Uterus (tissue), 4 donors: ENCODE data around the gene C6orf89. TPM values are rescaled to one million over a fixed set of nuclear protein-coding genes. Genes with fewer than 3 reads are reported as not detected.

Experiments used
- DNase-seq, 2 donors: peaks; one replicate each; pipeline ENCODE4 v3.0.0-alpha.2; 2019 to 2020
- H3K27ac ChIP-seq, 2 donors: fragments of 200-600 bp; sonication (generic); 1 replicate in 1 of 2; 2 replicates in 1 of 2; pipeline ENCODE4 v1.5.1; 2016 to 2018
- H3K27me3 ChIP-seq, 2 donors: fragments of 200-600 bp; sonication (generic); one replicate each; pipeline ENCODE4 v1.5.1; 2018 to 2019; ENCODE audit warnings: control low read depth in 1 of 2
- H3K36me3 ChIP-seq, 2 donors: fragments of 200-600 bp; sonication (generic); one replicate each; pipeline ENCODE4 v1.5.1; 2019; ENCODE audit warnings: control low read depth in 1 of 2
- H3K4me1 ChIP-seq, 2 donors: fragments of 200-600 bp; sonication (generic); one replicate each; pipeline ENCODE4 v1.5.1; 2018 to 2019; ENCODE audit warnings: control low read depth in 1 of 2
- H3K4me3 ChIP-seq, 2 donors: fragments of 200-600 bp; sonication (generic); 1 replicate in 1 of 2; 2 replicates in 1 of 2; pipeline ENCODE4 v1.5.1; 2018 to 2019; ENCODE audit warnings: mild to moderate bottlenecking in 1 of 2
- H3K9me3 ChIP-seq, 2 donors: fragments of 200-600 bp; sonication (generic); one replicate each; pipeline ENCODE4 v1.5.1; 2019; ENCODE audit warnings: control low read depth in 1 of 2
- POLR2A ChIP-seq, 2 donors: fragments of 450-650 bp; IDR thresholded peaks; one replicate each; pipeline ENCODE4 v1.6.1; 2016; ENCODE audit warnings: antibody characterized with exemption in 2 of 2, mild to moderate bottlenecking in 1 of 2, moderate library complexity in 1 of 2
- intact Hi-C: fragments of 100-400 bp; cut with DNase I; formaldehyde crosslinking; loops from one replicate; pipeline ENCODE4 v1.15.1; 2023; ENCODE audit warnings: low total_unique reads
- total RNA-seq, 4 donors: library from RNA; depleted of rRNA in 3 of 4; stranded (reverse); fragments of >200 nt in 3 of 4; gene quantifications; one replicate each; pipeline versions ENCODE4 v1.1.0 to v1.2.4, GENCODE V29; 2014 to 2023
- TF ChIP-seq, protein P1 (sequence below), 4 experiments: fragments of 200-600 bp in 2 of 4; fragments of 450-650 bp in 2 of 4; sonication (generic) in 2 of 4; IDR thresholded peaks; one replicate each; pipeline ENCODE4 v1.5.1; 2016 to 2019; ENCODE audit warnings: antibody characterized with exemption in 4 of 4, mild to moderate bottlenecking in 2 of 4, moderate library complexity in 1 of 4
- donor health status: DM: yes; HTN: yes; CAD: no.

The C6orf89 gene
- total RNA-seq, 4 donors from 2014 or later = 21.3 to 67.9 (median 42.6) TPM

- TF ChIP-seq, protein P1, sequence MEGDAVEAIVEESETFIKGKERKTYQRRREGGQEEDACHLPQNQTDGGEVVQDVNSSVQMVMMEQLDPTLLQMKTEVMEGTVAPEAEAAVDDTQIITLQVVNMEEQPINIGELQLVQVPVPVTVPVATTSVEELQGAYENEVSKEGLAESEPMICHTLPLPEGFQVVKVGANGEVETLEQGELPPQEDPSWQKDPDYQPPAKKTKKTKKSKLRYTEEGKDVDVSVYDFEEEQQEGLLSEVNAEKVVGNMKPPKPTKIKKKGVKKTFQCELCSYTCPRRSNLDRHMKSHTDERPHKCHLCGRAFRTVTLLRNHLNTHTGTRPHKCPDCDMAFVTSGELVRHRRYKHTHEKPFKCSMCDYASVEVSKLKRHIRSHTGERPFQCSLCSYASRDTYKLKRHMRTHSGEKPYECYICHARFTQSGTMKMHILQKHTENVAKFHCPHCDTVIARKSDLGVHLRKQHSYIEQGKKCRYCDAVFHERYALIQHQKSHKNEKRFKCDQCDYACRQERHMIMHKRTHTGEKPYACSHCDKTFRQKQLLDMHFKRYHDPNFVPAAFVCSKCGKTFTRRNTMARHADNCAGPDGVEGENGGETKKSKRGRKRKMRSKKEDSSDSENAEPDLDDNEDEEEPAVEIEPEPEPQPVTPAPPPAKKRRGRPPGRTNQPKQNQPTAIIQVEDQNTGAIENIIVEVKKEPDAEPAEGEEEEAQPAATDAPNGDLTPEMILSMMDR (IDR thresholded peaks at IDR 0.05) = no peak
- TF ChIP-seq POLR2A (IDR thresholded peaks at IDR 0.05) = no peak
- intact Hi-C loops = no loop called here
- no peak overlapping the region for H3K4me3 ChIP-seq
- DNase-seq = peak; percentile 61 to 68
- H3K27ac ChIP-seq = peak overlapping the region; percentile 74 to 82
- no peaks in the 10 kb centered on the region for H3K36me3 ChIP-seq
- no peaks in the 10 kb centered on the region for H3K27me3 ChIP-seq
- H3K4me1 ChIP-seq = peaks cover 0 to 7% of the 10 kb centered on the region in 2 donors
- H3K9me3 ChIP-seq = no peaks in the 10 kb centered on the region
Measured at GRCh38 chr6:36853325-36853724, 32.4 kb upstream of the C6orf89 start.

DNA sequence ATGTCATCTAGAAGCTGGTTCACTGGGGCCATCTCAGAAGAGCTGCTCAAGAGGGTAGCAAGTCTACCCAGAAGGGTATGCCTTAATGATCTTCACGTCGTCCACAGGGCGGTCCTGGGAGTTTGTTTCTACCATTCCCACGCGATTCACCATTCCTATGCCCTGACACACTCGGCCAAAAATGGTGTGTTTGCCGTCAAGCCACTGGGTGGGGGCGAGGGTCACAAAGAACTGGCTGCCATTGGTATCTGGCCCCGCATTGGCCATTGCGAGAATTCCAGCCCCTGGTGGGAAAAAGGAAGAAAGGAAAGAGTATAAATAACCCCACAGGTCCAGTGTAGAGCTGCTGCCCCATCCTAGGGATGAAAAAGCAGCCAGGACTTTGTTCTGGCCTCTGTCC lies 30.0 kb upstream of the C6orf89 start:
- Histone ChIP-seq H3K4me1 (no peaks in the 10 kb centered on the region), H3K36me3 (no peaks in the 10 kb centered on the region), H3K4me3 (no peak overlapping the region), H3K27ac (peak overlapping the region in 1 of 2 donors; percentile 5), H3K9me3 (no peaks in the 10 kb centered on the region), H3K27me3 (no peaks in the 10 kb centered on the region)
- intact Hi-C loops = no loop called here
- DNase-seq = peak in 1 of 2 donors; percentile 16
- TF ChIP-seq, protein P1 (IDR thresholded peaks at IDR 0.05) = no peak
- no peak for TF ChIP-seq POLR2A (IDR thresholded peaks at IDR 0.05)

DNA sequence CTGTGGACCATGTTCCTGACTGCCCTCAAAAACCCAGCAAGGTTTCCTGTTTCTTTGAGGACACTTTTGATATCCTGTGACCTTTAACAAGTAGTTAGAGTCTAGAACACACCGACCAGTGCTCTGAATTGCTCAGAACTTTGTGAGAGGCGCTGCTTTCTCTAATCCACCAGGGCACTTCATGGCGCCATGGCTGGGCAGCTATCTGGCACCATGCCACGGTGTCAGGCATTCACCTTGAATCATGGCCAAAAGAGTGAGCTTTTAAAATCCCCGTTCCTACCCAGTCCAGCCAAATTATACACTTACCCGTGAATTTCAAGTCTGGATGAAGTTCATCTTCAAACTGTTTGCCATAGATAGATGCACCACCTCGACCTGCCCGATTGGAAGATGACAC lies 29.5 kb upstream of the C6orf89 start:
- intact Hi-C loops = no loop called here
- no peak for DNase-seq
- H3K4me1 ChIP-seq = no peaks in the 10 kb centered on the region
- no peak for TF ChIP-seq POLR2A (IDR thresholded peaks at IDR 0.05)
- TF ChIP-seq, protein P1 (IDR thresholded peaks at IDR 0.05) = no peak
- H3K9me3 ChIP-seq = no peaks in the 10 kb centered on the region
- no peaks in the 10 kb centered on the region for H3K36me3 ChIP-seq
- no peaks in the 10 kb centered on the region for H3K27me3 ChIP-seq
- H3K4me3 ChIP-seq = no peak overlapping the region
- peak overlapping the region in 1 of 2 donors; percentile 5 for H3K27ac ChIP-seq

- intact Hi-C loops = no loop called here
- no peak overlapping the region for H3K4me3 ChIP-seq
Measured at GRCh38 chr6:36857325-36857724, 28.4 kb upstream of the C6orf89 start.

GRCh38 chr6:36858407-36858981 lies 27.3 kb upstream of the C6orf89 start:
- intact Hi-C loops = no loop called here
- Histone ChIP-seq H3K27ac (peak overlapping the region in 1 of 2 donors; percentile 68), H3K4me1 (no peaks in the 10 kb centered on the region), H3K4me3 (no peak overlapping the region), H3K36me3 (no peaks in the 10 kb centered on the region), H3K27me3 (no peaks in the 10 kb centered on the region), H3K9me3 (no peaks in the 10 kb centered on the region)
- TF ChIP-seq, protein P1 (IDR thresholded peaks at IDR 0.05) = no peak
- DNase-seq = peak; percentile 57 to 73

More at GRCh38 chr6:36857325-36857724, 28.4 kb upstream of the C6orf89 start:
- H3K9me3 ChIP-seq = no peaks in the 10 kb centered on the region
- H3K27me3 ChIP-seq = no peaks in the 10 kb centered on the region
- H3K36me3 ChIP-seq = no peaks in the 10 kb centered on the region
- TF ChIP-seq POLR2A (IDR thresholded peaks at IDR 0.05) = no peak
- TF ChIP-seq, protein P1 (IDR thresholded peaks at IDR 0.05) = no peak
- H3K4me1 ChIP-seq = no peaks in the 10 kb centered on the region
- DNase-seq = no peak
- no peak overlapping the region for H3K27ac ChIP-seq
